ENCODE data around the gene IWS1.

DNA sequence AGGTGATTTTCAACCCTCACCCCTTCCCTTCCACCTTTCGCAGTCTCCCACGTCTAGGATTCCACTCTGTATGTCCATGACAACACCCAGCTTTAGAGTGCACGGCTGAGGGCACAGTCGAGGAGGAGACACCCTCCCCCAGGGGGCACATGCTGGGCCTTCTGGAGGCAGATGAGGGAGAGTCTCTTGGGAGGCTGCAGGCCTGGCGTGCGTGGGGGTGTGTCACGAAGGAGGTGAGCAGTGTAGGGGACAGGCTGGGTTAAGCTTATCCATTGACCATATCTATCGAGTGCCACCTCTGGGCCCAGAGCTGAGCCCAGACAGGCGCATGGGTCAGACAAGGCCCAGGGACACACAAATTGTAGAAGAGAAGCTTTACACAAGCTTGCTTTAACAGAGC is 89.2 kb downstream of the IWS1 start:
- TF ChIP-seq CTCF (IDR thresholded peaks at IDR 0.05; ENCODE audit: insufficient read depth, low read length, poor library complexity, severe bottlenecking) (no peak), EZH2phosphoT487 (conservative IDR thresholded peaks at IDR 0.05; ENCODE audit: low read length) (no peak)
